Neural progenitor cell (in vitro differentiated cells): ENCODE data around the gene CNN3.

Source experiments
- EZH2 ChIP-seq: fragments of 200-600 bp; sonication (generic); IDR thresholded peaks from 2 replicates; pipeline ENCODE4 v1.6.1; 2017; ENCODE audit warnings: antibody characterized with exemption, mild to moderate bottlenecking, moderate library complexity
- EZH2phosphoT487 ChIP-seq: fragments of 200-600 bp; sonication (generic); IDR thresholded peaks from 2 replicates; pipeline ENCODE4 v1.6.1; 2017; ENCODE audit warnings: antibody characterized with exemption
- TF ChIP-seq, protein P1 (sequence below): fragments of 200-600 bp; sonication (generic); IDR thresholded peaks from 2 replicates; pipeline ENCODE4 v1.5.1; 2017; ENCODE audit warnings: antibody characterized with exemption, mild to moderate bottlenecking

DNA sequence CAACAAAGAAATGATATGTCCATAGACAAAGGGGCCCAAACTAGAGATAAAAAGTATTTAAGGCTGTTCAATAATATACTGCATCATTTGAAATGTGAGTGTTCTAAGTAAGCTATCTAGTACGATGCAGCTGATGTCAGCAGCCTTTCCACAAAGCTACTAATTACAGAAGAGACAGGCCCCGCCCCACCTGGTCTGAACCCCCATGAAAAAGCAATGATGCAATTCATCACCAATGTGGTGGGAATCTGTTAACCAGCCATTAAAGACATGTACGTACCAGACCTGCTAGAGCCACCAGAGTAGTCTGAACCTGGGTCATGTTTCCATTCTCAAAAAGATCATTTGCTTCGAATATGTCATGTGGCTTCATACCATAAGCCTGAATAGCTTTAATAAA lies 25.1 kb downstream of the CNN3 start:
- TF ChIP-seq, protein P1, sequence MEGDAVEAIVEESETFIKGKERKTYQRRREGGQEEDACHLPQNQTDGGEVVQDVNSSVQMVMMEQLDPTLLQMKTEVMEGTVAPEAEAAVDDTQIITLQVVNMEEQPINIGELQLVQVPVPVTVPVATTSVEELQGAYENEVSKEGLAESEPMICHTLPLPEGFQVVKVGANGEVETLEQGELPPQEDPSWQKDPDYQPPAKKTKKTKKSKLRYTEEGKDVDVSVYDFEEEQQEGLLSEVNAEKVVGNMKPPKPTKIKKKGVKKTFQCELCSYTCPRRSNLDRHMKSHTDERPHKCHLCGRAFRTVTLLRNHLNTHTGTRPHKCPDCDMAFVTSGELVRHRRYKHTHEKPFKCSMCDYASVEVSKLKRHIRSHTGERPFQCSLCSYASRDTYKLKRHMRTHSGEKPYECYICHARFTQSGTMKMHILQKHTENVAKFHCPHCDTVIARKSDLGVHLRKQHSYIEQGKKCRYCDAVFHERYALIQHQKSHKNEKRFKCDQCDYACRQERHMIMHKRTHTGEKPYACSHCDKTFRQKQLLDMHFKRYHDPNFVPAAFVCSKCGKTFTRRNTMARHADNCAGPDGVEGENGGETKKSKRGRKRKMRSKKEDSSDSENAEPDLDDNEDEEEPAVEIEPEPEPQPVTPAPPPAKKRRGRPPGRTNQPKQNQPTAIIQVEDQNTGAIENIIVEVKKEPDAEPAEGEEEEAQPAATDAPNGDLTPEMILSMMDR = no peak
- TF ChIP-seq EZH2phosphoT487 (no peak), EZH2 (no peak)
